ENCODE results near the gene FAM131B.

FAM131B gene

DNA sequence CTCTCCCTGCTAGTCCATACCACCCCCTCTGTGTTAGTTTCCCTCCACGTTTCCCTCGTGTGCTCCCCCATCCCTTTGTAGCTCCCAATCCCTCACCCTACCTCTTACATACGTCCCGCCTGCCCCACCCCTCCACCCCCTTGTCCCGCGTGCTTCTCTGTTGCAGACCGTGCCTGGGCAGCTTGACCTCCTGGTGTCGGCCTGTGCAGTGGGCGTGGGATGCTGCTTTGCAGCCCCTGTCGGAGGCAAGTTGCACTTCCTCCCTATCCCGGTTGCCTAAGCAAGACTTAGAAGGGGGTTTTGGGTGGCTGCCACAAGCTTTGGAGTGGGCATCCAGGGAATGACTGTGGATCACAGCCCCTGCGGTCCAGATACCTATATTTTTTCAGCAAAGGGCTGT lies 38.9 kb downstream of the FAM131B start:
- no peak for DNase-seq (ENCODE audit: insufficient read length, low spot score)
- TF ChIP-seq, protein P1, sequence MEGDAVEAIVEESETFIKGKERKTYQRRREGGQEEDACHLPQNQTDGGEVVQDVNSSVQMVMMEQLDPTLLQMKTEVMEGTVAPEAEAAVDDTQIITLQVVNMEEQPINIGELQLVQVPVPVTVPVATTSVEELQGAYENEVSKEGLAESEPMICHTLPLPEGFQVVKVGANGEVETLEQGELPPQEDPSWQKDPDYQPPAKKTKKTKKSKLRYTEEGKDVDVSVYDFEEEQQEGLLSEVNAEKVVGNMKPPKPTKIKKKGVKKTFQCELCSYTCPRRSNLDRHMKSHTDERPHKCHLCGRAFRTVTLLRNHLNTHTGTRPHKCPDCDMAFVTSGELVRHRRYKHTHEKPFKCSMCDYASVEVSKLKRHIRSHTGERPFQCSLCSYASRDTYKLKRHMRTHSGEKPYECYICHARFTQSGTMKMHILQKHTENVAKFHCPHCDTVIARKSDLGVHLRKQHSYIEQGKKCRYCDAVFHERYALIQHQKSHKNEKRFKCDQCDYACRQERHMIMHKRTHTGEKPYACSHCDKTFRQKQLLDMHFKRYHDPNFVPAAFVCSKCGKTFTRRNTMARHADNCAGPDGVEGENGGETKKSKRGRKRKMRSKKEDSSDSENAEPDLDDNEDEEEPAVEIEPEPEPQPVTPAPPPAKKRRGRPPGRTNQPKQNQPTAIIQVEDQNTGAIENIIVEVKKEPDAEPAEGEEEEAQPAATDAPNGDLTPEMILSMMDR (IDR thresholded peaks at IDR 0.05; ENCODE audit: insufficient read depth, missing control alignments), result no peak
- no peak for FAIRE-seq

DNA sequence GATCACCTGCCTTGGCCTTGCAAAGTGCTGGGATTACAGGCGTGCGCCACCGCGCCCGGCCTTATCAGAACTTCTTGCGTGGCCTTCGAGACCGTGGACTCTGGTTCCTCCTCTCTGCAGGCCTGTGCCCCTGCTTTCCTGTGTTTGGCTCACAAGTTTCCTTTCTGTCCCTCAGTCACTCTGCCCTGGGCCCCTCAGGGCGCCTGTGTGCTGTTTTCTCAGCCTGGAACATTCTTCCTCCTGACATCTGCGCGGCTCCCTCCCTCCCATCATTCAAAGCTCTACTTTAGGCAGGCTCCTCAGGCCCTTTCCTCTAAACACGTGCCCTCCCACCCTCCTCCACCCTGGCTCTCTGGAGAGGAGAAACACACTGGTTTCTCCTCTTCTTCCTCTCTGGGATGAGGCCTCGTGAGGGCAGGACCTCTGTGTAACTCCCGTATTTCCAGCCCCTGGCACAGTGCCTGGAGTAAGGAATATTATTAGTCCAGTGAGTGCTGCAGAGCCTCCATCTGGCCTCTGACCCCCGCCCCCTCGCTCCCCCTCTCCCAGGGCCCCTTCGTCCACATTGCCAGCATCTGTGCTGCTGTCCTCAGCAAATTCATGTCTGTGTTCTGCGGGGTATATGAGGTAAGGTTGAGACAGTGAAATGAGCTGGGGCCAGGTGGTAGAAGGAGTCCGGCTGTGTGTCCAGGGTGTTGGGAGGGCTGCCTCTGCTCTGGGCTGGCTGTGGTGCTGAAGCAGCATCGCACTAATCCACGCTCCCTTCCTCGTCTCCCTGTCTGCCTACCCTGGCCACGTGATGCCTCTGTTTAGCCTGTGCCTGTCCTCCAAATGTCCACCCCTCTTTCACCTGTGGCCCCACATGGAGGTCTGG lies 39.5 kb downstream of the FAM131B start:
- TF ChIP-seq, protein P1 (IDR thresholded peaks at IDR 0.05; ENCODE audit: insufficient read depth, missing control alignments), result no peak
- DNase-seq (ENCODE audit: insufficient read length, low spot score), result no peak
- no peak for FAIRE-seq

DNA sequence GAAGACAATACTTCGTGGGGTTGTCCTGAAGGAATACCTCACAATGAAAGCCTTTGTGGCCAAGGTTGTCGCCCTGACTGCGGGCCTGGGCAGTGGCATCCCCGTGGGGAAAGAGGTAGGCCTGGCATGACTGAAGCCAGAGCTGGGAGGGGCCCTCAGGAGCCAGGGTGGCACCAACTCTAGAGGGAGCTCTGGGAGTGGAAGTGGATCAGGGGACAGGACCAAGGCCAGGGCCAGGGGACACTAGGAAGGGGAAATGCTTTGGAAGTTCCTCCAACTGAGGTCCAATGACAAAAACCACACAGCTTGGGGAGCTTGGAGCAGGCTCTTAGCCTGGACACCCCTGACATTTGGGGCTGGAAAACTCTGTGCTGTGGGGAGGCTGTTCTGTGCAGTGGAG lies 40.8 kb downstream of the FAM131B start:
- FAIRE-seq (no peak), DNase-seq (ENCODE audit: insufficient read length, low spot score) (no peak)
- TF ChIP-seq, protein P1 (IDR thresholded peaks at IDR 0.05; ENCODE audit: insufficient read depth, missing control alignments), result no peak

DNA sequence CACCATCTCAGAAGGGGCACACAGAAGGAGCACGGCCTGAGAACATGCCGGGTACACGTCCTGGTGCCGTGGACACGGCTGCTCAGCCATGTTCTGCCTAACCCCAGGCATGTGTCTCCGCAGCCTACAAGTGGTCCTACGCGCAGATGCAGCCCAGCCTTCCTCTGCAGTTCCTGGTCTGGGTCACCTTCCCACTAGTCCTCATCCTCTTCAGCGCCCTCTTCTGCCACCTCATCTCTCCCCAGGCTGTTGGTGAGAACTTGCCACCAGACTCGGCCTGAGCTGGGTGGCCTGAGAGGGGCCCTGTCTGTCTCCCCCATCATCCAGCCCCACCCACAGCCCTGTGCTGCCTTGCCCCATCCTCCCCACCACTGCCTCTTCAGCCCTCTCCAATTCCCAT lies 41.3 kb downstream of the FAM131B start:
- DNase-seq (ENCODE audit: insufficient read length, low spot score) (no peak), FAIRE-seq (no peak)
- TF ChIP-seq, protein P1 (IDR thresholded peaks at IDR 0.05; ENCODE audit: insufficient read depth, missing control alignments), result no peak

DNA sequence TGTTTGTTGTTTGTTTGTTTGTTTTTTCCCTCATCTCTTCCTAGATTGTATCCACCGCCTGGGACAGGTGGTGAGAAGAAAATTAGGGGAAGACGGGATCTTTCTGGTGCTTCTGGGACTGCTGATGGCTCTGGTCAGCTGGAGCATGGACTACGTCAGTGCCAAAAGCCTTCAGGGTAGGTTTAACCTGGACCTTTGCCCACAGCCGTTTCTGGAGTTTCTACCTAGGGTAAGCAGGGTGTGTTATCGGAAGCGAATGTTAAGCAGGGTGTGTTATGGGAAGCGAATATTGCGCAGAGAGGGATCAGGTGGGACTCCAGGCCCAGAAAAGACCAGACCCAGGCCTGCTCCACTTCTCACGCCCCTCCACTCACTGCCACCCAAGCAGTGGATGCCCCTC lies 41.9 kb downstream of the FAM131B start:
- TF ChIP-seq, protein P1 (IDR thresholded peaks at IDR 0.05; ENCODE audit: insufficient read depth, missing control alignments), result no peak
- DNase-seq (ENCODE audit: insufficient read length, low spot score) (no peak), FAIRE-seq (no peak)

DNA sequence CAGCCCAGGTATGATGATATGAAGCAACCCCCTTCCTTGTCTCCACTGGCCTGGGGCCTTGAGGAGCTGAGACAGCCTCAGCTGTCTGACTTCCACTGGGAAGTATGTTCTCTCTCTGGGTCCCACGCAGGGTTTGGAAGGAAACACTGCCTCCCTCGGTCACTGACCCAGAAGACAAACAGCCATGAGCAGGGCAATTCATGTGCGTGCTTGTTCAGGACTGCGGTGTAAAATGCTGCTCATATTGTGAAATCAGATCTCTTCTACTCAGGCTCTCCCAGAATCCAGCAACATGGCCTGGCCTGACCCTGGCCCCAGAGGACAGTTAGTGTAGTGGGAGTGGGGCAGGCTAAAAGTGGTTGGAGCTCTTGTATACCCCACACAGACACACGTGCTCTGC lies 43.9 kb downstream of the FAM131B start:
- TF ChIP-seq, protein P1 (IDR thresholded peaks at IDR 0.05; ENCODE audit: insufficient read depth, missing control alignments), result no peak
- DNase-seq (ENCODE audit: insufficient read length, low spot score), result no peak
- no peak for FAIRE-seq

DNA sequence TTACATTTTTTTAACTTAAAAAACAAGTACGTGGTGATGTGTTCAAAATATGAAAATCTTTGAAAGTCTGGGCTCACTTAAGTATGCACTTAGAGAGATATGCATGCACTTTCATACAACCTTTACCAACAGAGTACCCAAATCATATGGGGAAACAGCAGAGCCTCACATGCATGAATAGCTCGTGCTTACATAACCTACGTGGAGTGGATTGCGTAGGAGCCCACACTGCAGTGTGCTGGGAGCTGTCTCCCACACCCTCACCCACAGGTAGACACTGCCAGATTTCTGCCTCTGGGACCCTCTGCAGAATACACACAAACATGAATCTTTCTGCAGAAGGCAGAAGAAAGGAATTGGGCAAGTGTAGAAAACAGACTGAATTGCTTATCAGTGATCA lies 46.0 kb downstream of the FAM131B start:
- FAIRE-seq (no peak), DNase-seq (ENCODE audit: insufficient read length, low spot score) (no peak)

More for the DNA sequence above, 46.0 kb downstream of the FAM131B start:
- TF ChIP-seq, protein P1 (IDR thresholded peaks at IDR 0.05; ENCODE audit: insufficient read depth, missing control alignments), result no peak
